Measurements from ENCODE around the gene STK33.

Gene STK33

DNA sequence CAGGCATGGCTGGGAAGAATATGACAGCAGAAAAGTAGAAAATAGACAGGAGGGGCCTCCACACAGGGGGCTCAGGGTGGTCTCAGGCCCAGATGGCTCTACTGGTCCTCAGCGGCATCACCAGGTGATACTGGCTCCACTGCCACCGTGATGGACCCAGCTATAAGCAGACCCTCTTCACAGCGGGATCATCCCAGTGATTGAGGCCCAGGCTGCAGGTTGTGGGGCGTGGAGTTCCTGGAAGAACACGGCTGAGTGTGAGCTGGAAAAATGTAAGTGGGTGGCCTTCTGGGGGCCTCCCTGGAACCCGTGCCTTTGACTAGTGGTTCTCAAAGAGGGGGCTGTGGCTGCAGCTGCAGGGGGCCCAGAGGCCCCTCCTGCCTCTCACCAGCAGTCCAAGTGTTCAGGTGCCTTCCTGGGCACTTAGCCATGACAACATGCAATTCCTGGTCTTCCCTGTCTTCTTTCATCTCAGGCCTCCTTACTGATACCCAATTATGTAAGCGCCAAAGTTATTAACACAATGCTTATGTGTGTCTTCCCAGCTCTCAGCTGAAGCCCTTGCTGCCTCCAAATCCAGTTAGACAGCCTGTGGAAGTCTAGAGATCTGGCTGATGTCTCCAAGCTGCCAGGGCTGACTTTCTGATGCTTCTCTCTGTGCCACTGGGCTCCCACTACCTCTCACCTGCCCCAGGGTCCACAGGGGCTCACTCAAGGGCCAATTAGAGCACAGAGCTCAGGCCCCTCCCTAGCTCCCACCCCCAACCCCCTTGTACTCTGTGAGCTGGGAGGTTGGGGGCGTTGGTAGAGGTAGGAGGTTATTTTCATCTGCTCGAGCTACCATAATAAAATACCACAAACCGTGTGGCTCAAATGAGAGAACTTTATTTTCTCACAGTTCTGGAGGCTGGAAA, 220.3 kb downstream of the STK33 start:
- DNase-seq (ENCODE audit: low read depth in 2 of 2), result no peak

DNA sequence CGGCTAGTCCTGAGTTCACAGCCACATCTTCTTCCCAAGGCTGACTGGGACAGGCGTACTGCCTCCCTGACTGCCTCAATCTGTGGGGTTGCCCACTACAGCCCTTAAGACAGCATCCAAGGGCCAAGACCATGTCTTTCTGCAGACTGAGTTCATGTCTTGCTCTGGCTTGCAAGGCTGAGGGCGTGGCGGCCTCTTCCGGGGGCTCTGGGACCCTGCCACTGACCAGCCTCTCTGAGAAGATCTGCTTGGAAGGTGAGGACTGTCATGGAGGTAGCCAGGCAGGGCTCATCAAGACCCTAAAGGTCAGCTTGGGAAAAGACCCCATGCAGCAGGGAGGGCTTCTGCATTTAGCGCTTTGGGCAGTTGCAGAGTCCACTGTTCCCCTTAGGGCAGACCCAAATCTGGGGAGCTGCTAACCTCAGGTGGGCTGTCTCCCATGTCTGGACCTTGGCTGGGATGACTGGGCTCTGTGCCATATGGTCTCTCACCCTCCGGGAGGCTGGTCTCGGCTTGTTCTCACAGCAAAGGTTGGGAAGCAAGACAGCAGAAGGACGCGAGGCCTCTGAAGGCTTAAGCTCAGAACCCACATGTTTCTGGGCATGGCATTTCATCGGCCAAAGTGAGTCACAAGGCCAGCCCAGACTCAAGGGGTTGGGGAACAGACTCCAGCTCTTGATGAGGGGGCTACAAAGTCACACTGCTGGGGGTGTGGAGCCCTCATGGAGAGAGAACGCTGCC, 221.2 kb downstream of the STK33 start:
- DNase-seq (ENCODE audit: low read depth in 2 of 2), result no peak

- DNase-seq (ENCODE audit: low read depth in 2 of 2), result no peak
Measured at GRCh38 chr11:8371516-8371884, 222.5 kb downstream of the STK33 start.

DNA sequence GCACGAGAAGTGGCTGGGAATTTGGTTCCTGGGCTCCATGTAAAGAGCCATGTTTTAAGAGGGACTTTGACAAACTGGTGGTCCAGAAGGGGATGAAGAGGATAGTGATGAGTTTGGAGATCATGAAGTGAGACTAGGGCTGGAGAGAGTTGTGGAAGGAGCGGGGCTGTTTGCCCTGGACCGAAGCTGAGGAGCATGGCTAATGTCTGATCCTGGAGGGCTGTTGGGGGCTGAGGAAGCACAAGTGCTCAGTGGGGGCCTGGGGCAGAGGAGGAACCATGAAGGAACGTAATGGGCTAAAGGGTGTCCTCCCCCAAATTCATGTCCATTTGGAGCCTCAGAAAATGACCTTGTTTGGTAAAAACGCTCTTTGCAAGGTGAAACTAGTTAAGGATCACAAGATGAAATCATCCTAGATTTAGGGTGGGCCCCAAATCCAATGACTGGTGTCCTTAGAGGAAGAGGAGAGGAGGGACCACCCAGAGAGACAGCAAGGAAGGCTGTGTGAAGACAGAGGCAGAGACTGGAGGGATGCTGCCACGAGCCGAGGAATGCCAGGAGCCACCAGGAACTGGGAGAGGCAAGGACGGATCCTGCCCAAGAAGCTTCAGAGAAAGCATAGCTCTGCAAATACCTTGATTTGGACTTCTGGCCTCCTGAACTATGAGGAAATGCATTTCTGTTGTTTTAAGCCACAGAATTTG, 223.1 kb downstream of the STK33 start:
- DNase-seq (ENCODE audit: low read depth in 2 of 2), result no peak

GRCh38 chr11:8369592-8370205, 224.3 kb downstream of the STK33 start:
- no peak for DNase-seq (ENCODE audit: low read depth in 2 of 2)

GRCh38 chr11:8368772-8369171, 225.3 kb downstream of the STK33 start:
- DNase-seq (ENCODE audit: low read depth in 2 of 2), result no peak

GRCh38 chr11:8368194-8368593, 225.8 kb downstream of the STK33 start:
- no peak for DNase-seq (ENCODE audit: low read depth in 2 of 2)

DNA sequence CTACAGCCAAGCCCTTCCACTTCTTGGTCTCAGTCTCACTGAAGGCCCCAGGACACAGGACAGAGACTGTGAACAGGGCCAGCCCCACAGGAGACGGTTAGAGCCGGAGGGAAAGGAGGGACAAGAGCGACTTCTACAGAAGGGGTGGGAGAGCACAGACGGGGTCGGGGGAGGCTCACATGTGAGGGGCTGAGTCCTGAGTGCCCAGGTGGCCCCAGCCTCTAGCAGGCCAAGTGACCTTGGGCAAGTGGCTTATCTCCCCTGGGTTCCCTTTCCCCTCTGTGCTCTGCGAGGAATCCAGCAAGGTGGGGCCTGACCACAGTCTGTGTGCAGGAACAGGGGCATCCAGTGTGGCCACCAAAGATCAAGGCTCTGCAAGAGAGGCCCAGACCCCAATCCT, 227.7 kb downstream of the STK33 start:
- DNase-seq (ENCODE audit: low read depth in 2 of 2), result no peak

GRCh38 chr11:8365216-8365941, 228.6 kb downstream of the STK33 start:
- no peak for DNase-seq (ENCODE audit: low read depth in 2 of 2)

DNA sequence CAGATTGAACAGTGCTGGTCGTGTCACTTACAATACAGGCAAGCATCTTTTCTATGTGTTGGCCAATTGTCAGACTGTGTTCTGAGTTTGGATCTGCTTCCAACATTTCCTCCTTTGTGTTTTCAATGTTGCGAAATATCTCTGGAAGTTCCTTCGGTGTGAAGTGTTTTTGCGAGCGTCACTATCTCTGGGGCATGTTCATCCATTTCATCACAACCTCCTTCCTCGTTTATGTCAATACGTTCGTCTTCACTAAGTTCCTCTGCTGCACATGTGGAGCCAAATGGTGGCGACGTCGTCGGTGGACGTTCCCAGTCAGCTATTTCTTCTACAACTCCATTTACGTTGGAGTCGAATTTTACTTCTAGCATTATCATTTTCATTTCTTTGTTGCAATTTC, 230.1 kb downstream of the STK33 start:
- no peak for DNase-seq (ENCODE audit: low read depth in 2 of 2)

DNA sequence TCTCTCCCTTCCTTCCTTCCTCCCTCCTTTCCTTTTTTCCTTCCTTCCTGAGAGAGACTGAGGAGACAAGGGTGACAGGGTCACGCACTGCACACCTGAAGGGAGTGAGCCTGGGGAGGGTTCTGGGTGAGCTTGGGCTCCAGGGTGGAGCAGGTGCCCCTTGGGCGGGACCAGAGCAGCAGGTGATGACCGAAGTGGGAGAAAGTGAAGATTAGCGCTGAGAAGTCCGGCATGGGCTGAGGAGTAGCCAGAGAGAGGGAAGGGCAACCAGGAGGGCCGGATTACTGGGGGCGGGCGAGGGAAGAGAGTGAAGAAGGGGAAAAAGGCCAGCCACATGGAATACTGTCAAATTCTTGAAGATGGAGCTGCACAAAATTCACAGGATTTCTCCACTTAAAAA, 231.1 kb downstream of the STK33 start:
- no peak for DNase-seq (ENCODE audit: low read depth in 2 of 2)

- no peak for DNase-seq (ENCODE audit: low read depth in 2 of 2)
Measured at GRCh38 chr11:8362491-8362890, 231.5 kb downstream of the STK33 start.

DNA sequence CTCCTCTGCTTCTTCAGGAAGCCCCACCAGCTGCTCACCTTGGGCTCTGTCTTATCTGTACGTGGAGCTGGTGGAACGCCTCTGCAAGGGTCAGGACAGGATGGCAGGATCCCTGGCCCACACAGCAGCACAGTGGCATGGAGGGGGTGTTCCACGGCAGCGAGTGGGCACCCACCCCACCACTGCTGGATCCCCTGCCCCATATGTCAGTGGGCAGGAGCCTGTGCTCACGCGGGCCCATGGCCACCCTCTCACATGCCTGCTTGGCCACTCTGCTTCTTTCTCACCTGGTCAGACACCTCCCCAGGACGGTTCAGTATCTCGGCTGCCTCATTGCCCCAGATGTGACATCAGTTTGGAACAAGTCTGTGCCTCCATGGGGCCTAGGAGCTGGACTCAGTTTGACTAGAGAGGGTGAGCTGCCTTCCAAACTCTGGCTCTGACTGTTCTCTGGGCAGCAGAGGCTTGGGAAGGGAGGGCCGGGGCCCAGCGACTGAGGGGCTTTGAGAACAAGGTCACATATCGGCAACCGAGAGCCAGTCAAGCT, 232.3 kb downstream of the STK33 start:
- no peak for DNase-seq (ENCODE audit: low read depth in 2 of 2)

DNA sequence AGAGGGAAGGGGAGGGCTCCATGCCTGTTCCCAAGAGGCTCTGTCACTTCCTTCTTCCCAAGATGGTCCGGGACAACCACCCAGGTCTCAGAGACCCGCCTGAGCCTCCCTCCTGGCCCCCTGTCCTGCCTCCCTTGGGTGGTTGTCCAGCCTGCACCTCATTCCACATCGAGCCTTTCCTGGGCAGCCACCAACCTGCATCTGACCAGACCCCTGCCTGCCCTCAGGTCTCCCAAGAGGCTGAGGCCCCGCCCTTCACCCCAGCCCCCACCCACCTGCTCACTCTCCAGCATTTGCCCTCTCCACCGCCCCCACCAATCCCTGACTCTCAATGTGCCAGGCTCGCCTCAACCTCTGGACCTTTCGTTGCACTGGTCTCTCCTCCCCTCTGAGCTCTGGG, 232.8 kb downstream of the STK33 start:
- DNase-seq (ENCODE audit: low read depth in 2 of 2), result no peak

DNA sequence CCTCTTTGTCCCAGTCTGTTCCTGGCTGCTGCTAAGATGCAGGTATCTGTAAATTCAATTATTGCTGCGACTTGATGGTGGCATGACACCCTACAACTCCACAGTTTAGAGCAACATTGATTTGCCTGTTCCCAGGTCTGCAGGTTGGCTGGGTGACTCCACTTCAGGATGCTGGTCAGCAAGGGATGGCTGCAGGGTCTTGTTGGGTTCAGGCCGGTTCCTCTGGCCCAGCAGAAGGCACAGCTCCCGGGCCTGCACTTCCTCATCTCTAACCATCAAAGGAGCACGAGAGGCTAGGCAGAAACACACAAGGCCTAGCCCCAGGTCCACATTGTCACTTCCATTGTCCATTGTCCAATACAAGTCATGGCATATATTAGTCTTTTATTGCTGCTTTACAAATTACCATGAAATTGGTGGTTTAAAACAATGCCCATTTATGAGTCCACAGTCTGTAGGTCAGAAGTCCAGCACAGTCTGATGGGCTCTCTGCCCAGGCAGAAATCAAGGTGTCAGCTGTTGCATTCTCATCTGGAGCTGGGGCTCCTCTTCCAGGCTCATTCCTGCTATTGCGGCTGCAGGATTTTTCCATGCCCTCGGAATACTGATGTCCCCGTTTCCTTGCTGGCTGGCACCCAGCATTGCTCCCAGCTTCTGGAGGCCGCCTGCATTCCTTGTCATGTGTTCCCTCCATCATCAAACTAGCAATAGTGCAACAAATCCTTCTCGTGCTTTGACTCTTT, 233.8 kb downstream of the STK33 start:
- no peak for DNase-seq (ENCODE audit: low read depth in 2 of 2)

- no peak for DNase-seq (ENCODE audit: low read depth in 2 of 2)
Measured at GRCh38 chr11:8359521-8359920, 234.5 kb downstream of the STK33 start.

DNA sequence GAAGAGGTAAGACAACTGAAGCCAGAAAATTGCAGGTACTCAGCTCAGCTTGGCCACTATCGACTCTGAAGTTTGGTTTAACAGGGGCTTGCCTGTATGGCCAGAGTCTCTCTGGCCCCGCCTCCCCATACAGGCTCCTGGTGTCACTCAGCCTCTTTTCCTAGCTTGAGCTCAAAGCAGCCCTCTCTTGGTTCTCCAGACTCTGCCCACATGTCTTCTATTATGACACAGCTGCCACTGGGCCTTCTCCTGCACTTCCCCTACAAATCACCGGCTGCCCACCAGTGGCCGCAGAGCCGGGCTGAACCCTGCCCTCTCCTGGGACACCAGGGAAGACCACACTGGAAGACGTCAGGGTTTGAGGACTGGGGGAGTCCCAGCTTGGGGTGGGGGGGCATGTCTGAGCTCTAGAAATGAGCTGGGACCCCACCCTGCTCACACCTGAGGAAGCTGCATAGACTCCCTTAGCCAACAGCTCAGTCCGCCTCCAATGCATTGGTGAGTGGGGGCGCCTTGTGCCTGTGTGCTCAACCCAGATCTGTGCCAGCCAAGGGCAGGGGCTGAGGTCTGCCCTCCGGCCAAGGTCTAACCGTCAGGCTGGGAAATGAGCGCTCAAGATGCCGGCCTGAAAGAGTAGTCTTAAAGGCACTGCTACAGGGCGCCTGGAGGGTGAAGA, 236.0 kb downstream of the STK33 start:
- DNase-seq (ENCODE audit: low read depth in 2 of 2), result no peak

DNA sequence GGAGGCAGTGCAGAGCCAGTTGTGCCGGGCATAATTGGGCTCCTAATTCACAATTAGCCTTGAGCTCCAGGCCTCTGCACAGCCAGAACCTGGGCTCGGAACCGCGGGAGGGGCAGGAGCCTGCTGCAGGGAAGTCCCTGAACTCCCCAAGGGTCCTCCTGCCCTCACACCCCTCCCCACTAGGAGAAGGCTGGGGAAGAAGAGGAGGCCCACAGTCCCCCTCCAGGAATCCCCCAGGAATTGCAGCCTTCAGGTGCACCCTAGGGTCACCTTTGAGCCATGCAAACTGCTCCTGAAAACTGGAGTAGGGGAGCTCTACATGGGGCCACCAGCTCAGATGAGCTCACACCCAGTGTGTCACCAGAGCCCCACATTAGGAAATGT, 236.5 kb downstream of the STK33 start:
- DNase-seq (ENCODE audit: low read depth in 2 of 2), result no peak

DNA sequence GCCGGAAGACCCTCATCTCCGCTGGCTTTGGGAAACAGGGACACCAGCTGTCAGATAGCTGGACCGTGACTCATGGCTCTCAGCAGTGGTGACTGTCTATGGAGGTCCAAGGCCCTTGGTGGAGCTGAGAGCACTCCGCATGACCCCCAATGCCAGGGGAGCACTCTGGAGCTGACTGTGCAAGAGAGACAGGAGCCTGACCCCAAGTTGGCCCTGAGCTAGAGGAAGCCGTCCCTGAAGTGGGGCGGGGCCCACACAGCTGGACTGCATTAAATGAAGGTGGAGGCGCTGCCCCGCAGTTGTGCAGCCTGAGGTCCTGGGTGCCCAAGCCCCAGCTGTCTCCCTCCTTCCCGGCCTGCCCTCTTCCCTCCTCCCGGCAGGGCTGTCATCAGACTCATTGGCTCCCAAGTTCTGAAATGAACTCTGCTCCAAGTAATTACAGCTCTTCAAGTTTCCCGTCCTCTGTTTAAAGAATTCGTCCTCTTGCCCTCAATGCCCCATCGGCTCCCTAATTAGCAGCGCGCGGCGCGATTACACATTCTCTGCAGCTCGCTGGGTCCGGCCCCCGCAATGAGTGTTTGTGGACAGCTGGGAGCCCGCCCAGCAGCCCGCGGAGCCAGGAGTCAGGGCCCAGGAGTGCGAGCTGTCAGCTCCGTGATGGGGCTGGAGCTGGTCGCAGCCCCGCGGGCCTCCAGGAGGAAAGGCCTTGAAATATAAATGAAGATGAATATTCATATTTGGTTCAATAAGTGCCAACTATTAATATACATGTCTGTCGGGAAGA, 237.1 kb downstream of the STK33 start:
- no peak for DNase-seq (ENCODE audit: low read depth in 2 of 2)

Data from stimulated activated CD8-positive, alpha-beta memory T cell treated with anti-CD3 and anti-CD28 coated beads, Interleukin-2, amount 100 ng/mL, for 48 hours (primary cell).